Skeletal muscle tissue (tissue), 4 donors: ENCODE data around the gene RIMKLB. TPM values are rescaled to one million over a fixed set of nuclear protein-coding genes. Genes with fewer than 3 reads are reported as not detected.

Source experiments
- H3K27ac ChIP-seq: one replicate; pipeline ENCODE4 v1.7.0; 2013; ENCODE audit warnings: mild to moderate bottlenecking, low read depth, low read length, inconsistent platforms
- H3K27me3 ChIP-seq, 3 donors: one replicate each; pipeline ENCODE4 v1.7.0; 2013; ENCODE audit warnings: low read length in 3 of 3; ENCODE audit not compliant: control insufficient read depth in 3 of 3, insufficient read depth in 3 of 3
- H3K36me3 ChIP-seq, 3 donors: one replicate each; pipeline ENCODE4 v1.7.0; 2013; ENCODE audit warnings: low read length in 3 of 3; ENCODE audit not compliant: control insufficient read depth in 3 of 3, insufficient read depth in 3 of 3
- H3K4me1 ChIP-seq, 3 donors: one replicate each; pipeline ENCODE4 v1.7.0; 2013; ENCODE audit warnings: low read length in 3 of 3, mild to moderate bottlenecking in 3 of 3; ENCODE audit not compliant: control insufficient read depth in 3 of 3, insufficient read depth in 3 of 3
- H3K4me3 ChIP-seq, 3 donors: one replicate each; pipeline ENCODE4 v1.7.0; 2013; ENCODE audit warnings: low read length in 3 of 3
- H3K9ac ChIP-seq, 3 donors: one replicate each; pipeline ENCODE4 v1.7.0; 2013; ENCODE audit warnings: low read length in 3 of 3, mild to moderate bottlenecking in 3 of 3, moderate library complexity in 2 of 3, low read depth in 1 of 3
- H3K9me3 ChIP-seq, 3 donors: one replicate each; pipeline ENCODE4 v1.7.0; 2013; ENCODE audit warnings: low read length in 3 of 3; ENCODE audit not compliant: control insufficient read depth in 3 of 3
- total RNA-seq: library from RNA; depleted of rRNA; stranded (reverse); fragments of >200 nt; gene quantifications from one replicate; pipeline ENCODE4 v1.2.3, GENCODE V29; 2014
- donor health status: Osteomylitis.

Gene RIMKLB
- total RNA-seq: 40.7 TPM

GRCh38 chr12:8697476-8698131 lies at the start of gene RIMKLB:
RIMKLB (plus strand) TSS chr12:8697991; CDS start chr12:8713867, 15,876 bp downstream.
- Histone ChIP-seq H3K4me3 (peak within 1 kb of the TSS; percentile 82 to 86 (median 85)), H3K9me3 (no peaks in the 10 kb centered on the region), H3K9ac (peak within 1 kb of the TSS; percentile 85 to 94 (median 86)), H3K27ac (peak within 1 kb of the TSS; percentile 91), H3K36me3 (no peaks in the 10 kb centered on the region), H3K27me3 (no peaks in the 10 kb centered on the region), H3K4me1 (peaks cover 1 to 14% (median 5%) of the 10 kb centered on the region in 3 donors)

- H3K4me1 ChIP-seq: no peaks in the 10 kb centered on the region
- no peaks in the 10 kb centered on the region for H3K9me3 ChIP-seq
- no peak overlapping the region for H3K27ac ChIP-seq
- no peak overlapping the region for H3K4me3 ChIP-seq
- no peak overlapping the region for H3K9ac ChIP-seq
- H3K36me3 ChIP-seq: no peaks in the 10 kb centered on the region
- peaks cover 0 to 2% (median 0%) of the 10 kb centered on the region in 3 donors for H3K27me3 ChIP-seq
Measured at GRCh38 chr12:8648576-8649205, 49.1 kb upstream of the RIMKLB start.

- H3K4me1 ChIP-seq: no peaks in the 10 kb centered on the region
- no peak overlapping the region for H3K4me3 ChIP-seq
- no peaks in the 10 kb centered on the region for H3K9me3 ChIP-seq
- H3K9ac ChIP-seq: no peak overlapping the region
- no peaks in the 10 kb centered on the region for H3K27me3 ChIP-seq
- no peaks in the 10 kb centered on the region for H3K36me3 ChIP-seq
- H3K27ac ChIP-seq: no peak overlapping the region
Measured at GRCh38 chr12:8655421-8655820, 42.4 kb upstream of the RIMKLB start.

GRCh38 chr12:8658346-8658745 lies 39.4 kb upstream of the RIMKLB start:
- Histone ChIP-seq H3K27ac (no peak overlapping the region), H3K36me3 (no peaks in the 10 kb centered on the region), H3K4me1 (peaks cover 0 to under 1% (median 0%) of the 10 kb centered on the region in 3 donors), H3K9me3 (no peaks in the 10 kb centered on the region), H3K27me3 (no peaks in the 10 kb centered on the region), H3K9ac (no peak overlapping the region), H3K4me3 (no peak overlapping the region)

- H3K4me3 ChIP-seq: peak overlapping the region in 1 of 3 donors; percentile 65
- peak overlapping the region in 1 of 3 donors; percentile 40 for H3K9ac ChIP-seq
- no peaks in the 10 kb centered on the region for H3K36me3 ChIP-seq
- H3K27me3 ChIP-seq: no peaks in the 10 kb centered on the region
- no peaks in the 10 kb centered on the region for H3K9me3 ChIP-seq
- peak overlapping the region; percentile 25 for H3K27ac ChIP-seq
- peaks cover 0 to 5% (median 0%) of the 10 kb centered on the region in 3 donors for H3K4me1 ChIP-seq
Measured at GRCh38 chr12:8661016-8661415, 36.8 kb upstream of the RIMKLB start.

- H3K27me3 ChIP-seq: no peaks in the 10 kb centered on the region
- peak overlapping the region in 2 of 3 donors; percentile 17 to 65 for H3K4me3 ChIP-seq
- H3K27ac ChIP-seq: peak overlapping the region; percentile 66
- no peaks in the 10 kb centered on the region for H3K36me3 ChIP-seq
- no peaks in the 10 kb centered on the region for H3K9me3 ChIP-seq
- H3K9ac ChIP-seq: peak overlapping the region in 1 of 3 donors; percentile 1
- peaks cover 0 to 5% (median 0%) of the 10 kb centered on the region in 3 donors for H3K4me1 ChIP-seq
Measured at GRCh38 chr12:8661751-8662150, 36.0 kb upstream of the RIMKLB start.

- Histone ChIP-seq H3K9me3 (no peaks in the 10 kb centered on the region), H3K27ac (peak within 1 kb of the TSS; percentile 66), H3K4me3 (peak within 1 kb of the TSS in 2 of 3 donors; percentile 17 to 65), H3K9ac (peak within 1 kb of the TSS in 2 of 3 donors; percentile 1 to 38), H3K27me3 (no peaks in the 10 kb centered on the region), H3K36me3 (no peaks in the 10 kb centered on the region), H3K4me1 (peaks cover 0 to 5% (median 0%) of the 10 kb centered on the region in 3 donors)
Measured at GRCh38 chr12:8662593-8662992, 35.2 kb upstream of the RIMKLB start, which contains the start of gene MFAP5. MFAP5 (minus strand) TSS chr12:8662826; CDS start chr12:8662104, 722 bp downstream.

GRCh38 chr12:8664228-8664913 lies 33.4 kb upstream of the RIMKLB start:
- H3K9me3 ChIP-seq: no peaks in the 10 kb centered on the region
- H3K9ac ChIP-seq: no peak overlapping the region
- no peak overlapping the region for H3K4me3 ChIP-seq
- no peaks in the 10 kb centered on the region for H3K27me3 ChIP-seq
- H3K4me1 ChIP-seq: peaks cover 0 to 5% (median 3%) of the 10 kb centered on the region in 3 donors
- no peaks in the 10 kb centered on the region for H3K36me3 ChIP-seq
- H3K27ac ChIP-seq: peak overlapping the region; percentile 66

GRCh38 chr12:8665759-8666158 lies 32.0 kb upstream of the RIMKLB start:
- Histone ChIP-seq H3K9me3 (no peaks in the 10 kb centered on the region), H3K4me3 (no peak overlapping the region), H3K9ac (no peak overlapping the region), H3K27me3 (no peaks in the 10 kb centered on the region), H3K27ac (no peak overlapping the region), H3K36me3 (no peaks in the 10 kb centered on the region), H3K4me1 (peaks cover 0 to 5% (median 3%) of the 10 kb centered on the region in 3 donors)

GRCh38 chr12:8667270-8667669 lies 30.5 kb upstream of the RIMKLB start:
- Histone ChIP-seq H3K36me3 (no peaks in the 10 kb centered on the region), H3K27ac (no peak overlapping the region), H3K4me1 (peaks cover 0 to 5% (median 3%) of the 10 kb centered on the region in 3 donors), H3K9me3 (no peaks in the 10 kb centered on the region), H3K4me3 (no peak overlapping the region), H3K9ac (no peak overlapping the region), H3K27me3 (no peaks in the 10 kb centered on the region)
